HG03457 (cell line): ENCODE data around the gene HERPUD2.
"Not testable (repeated sequence)": the region's sequence is repeated elsewhere in the genome, so short reads cannot be mapped to it uniquely, and the experiment has no call there.

Experiments used
- ATAC-seq: cut with Tn5 transposase; IDR thresholded peaks from one replicate; pipeline ENCODE4 v1.9.1; 2021; ENCODE audit warnings: moderate number of reproducible peaks; ENCODE audit not compliant: unreplicated experiment

HERPUD2 gene

GRCh38 chr7:35714862-35715261, 19.9 kb upstream of the HERPUD2 start:
- no peak for ATAC-seq

DNA sequence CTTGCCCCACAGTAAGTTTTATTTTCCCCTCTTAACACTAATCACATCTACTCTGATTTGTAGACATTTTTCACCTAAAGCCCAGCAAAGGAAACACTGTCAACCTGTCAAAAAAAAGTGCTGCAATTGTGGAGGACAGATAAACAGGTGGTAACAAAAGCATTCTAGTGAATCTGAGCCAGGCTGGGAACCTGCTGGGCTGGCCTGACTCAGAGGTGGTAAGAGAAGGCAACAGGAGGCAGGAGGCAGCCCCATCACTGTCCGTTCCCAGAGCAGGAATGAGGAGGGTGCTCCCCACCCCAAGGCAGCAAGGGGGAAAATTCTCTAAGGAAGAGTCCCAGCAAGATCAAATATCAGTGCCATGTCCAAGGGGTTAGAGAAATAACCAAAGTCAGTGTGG, 19.5 kb upstream of the HERPUD2 start:
- no peak for ATAC-seq

DNA sequence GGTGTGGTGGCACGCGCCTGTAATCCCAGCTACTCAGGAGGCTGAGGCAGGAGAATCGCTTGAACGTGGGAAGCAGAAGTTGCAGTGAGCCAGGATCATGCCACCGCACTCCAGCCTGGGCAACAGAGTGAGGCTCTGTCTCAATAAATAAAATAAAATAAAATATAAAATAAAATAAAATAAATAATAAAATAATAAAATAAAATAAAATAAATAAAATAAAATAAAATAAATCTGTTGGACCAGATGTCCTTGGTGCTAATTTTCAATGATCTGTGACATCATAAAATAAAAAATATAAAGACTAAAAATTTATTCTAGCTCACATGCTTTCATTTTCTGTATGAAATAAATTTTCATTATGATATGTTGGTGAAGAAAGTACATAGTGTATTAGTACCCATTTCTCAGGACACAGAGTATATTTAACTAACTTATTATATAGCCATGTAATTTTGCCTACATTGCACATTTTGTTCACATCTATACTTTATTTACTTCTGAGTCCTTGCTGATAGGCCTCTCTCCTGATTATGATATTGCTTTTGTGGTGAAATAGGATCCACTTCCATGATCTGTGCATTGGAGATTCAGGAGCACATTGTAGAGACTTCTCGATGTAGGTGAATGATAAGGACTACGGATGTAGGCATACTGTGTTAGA, 17.8 kb upstream of the HERPUD2 start:
- ATAC-seq, result no peak

- no peak for ATAC-seq
Measured at GRCh38 chr7:35707422-35707821, 12.5 kb upstream of the HERPUD2 start.

GRCh38 chr7:35705932-35706461, 11.1 kb upstream of the HERPUD2 start:
- ATAC-seq, result no peak

- ATAC-seq, result no peak
Measured at GRCh38 chr7:35704261-35704660, 9.3 kb upstream of the HERPUD2 start.

GRCh38 chr7:35702541-35702940, 7.6 kb upstream of the HERPUD2 start:
- no peak for ATAC-seq

DNA sequence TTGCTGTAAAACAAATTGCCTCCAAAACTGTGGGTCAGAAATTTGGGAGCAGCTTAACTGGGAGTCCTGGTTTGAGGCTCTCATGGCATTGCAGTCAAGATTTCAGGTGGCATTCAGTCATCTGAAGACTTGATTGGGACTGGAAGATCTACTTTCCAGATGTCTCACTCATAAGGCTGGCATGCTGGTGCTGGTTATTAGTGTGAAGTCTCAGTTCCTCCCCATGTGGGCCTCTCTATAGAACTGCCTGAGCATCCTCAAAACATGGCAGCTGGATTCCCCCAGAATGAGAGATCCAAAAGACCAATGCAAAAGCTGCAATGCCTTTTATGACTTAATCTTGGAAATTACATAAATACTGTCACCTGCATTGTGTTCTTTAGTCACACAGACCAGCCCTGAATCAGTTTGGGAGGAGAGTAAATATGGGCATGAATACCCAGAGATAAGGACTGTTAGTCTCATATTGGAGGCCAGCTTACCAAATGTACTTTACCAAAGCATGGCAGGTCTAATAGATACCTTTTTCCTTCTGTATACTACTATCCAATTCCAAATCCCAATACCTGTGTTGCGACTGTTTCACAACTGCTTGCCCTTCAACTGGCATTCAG, 6.5 kb upstream of the HERPUD2 start:
- ATAC-seq, result no peak

- ATAC-seq, result no peak
Measured at GRCh38 chr7:35700865-35701264, 5.9 kb upstream of the HERPUD2 start.

DNA sequence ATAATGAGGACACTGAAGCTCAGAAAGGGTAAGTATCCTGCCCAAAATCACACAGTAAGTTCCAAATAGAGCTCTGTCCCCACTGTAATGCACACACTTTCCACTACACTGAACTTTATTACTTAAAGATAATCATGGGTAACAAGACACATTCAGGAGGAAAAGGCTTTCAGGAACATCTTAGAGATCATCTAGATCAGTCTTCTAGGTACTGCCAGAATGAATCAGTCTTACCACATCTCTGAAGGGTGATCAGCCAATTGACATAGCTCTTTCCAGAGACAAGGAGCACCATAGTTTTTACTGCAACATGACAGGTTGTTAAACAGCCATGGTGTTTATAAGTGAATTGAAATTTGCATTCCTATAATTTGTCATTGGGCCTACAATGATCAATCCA, 5.4 kb upstream of the HERPUD2 start:
- no peak for ATAC-seq

GRCh38 chr7:35699796-35700305, 4.9 kb upstream of the HERPUD2 start:
- ATAC-seq, result no peak

DNA sequence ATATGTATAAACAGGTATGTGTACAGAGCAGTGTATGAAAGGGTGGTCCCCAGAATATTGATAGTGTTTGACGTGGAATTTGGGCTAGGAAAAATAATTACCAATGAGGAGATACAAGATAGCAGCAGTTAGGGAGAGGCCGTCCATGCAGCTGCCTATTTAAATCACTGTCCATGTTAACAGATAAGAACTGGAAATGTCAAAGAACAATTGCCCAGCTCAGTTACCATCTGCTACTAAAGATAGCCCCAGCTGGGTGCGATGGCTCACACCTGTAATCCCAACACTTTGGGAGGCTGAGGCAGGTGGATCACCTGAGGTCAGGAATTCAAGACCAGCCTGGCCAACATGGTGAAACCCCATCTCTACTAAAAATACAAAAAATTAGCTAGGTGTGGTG, 3.4 kb upstream of the HERPUD2 start:
- ATAC-seq, result not testable (repeated sequence)

DNA sequence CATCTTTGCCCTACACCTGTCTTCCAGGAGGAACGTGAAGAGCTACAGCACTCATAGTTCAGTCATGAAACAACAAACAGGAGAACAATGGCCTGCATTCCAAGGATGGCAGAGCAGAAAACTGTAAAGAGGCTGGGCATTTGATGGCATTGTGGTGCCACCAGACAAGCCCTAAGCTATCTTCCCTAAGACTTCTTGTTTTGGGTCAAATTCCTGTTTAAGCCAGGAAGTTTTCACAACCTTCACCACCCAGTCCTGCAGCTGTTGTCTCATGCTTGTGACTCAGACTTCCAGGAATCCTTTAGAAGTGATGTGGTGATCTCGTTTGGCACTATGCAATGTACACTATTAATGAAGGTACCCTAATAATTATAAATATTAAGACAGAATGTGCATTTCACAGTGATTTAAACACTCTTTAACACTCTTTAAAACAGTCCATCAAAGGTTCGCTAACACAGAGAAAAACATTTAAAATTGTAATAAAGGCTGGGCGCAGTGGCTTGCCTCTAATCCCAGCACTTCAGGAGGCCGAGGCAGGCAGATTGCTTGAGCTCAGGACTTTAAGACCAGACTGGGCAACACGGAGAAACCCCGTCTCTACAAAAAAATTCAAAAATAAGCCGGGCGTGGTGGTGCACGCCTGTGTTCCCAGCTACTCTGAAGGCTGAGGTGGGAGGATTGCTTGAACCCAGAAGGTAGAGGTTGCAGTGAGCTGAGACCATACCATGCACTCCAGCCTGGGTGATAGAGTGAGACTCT, 2.7 kb upstream of the HERPUD2 start:
- no peak for ATAC-seq

- ATAC-seq, result no peak
Measured at GRCh38 chr7:35695987-35696386, 1.1 kb upstream of the HERPUD2 start.

DNA sequence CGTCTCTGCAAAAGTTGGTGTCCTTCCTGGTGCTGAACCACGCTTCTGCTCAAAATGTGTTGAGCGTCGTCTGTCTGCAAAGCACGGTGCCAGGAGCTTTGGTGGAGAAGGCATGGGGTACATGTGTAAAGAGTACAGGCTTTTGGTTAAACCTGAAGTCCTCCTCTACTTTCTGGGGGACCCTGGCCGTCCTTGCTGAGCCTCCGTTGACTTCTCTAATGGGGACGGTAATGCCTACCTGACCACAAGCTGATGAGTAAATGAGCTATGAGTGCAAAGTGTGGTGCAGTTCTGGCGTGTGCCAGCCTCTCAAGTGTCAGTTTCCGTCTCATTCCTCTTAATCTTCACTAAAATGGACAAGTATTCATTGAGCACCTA, 527 bp upstream of the HERPUD2 start:
- ATAC-seq, result no peak

DNA sequence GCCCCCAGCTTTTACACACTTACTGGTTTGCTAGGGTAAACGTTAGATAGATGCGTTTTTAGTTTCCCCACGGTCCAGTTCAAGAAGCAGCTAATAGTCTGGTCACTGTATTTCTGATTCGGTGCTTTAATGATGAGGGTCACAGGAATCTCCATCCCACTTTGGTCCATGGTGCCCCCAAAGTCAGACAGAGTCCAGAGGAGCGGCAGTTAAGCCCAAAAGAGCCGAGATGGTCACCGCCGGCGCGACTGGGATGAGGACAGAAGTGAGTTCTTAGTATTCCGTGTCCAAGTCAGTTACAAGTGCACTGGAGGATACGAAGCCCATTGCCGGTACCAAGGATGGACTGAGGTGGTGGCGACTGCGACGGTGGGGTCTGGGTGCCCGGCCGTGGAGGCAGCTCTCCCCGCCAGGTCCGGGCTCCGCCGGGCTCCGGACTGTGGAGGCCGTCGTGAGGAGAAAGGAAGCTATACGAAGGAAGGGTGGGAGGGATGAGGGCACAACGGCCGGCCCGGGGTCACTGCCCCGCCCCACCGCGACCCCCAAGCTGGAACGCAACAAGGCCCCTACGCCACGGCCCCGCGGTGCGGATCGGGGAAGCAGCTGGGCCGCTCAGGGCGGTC, 663 bp downstream of the HERPUD2 start:
- peak; percentile 10 for ATAC-seq

DNA sequence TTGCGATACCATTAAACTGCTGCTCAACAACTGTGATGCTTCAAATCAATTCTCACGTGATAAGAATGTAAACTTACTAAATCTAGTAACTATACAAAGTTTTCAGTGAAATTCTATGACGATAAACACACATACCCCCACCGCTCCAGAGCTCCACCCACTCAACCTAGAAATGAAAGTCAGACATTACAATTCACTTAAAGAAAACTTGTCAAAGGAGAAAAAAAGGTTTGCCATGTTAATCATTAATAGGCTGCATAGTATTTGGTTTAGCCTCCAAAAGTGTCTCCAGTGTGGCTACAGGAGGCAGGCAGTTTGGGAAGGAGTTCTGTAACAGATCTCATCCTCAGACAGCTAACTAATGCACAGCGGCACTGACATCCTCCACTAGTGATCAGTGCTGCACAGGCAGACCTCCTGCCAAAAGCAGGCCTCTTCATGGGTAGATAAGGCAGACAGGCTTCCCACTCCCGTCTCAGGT, 3.1 kb downstream of the HERPUD2 start:
- no peak for ATAC-seq

GRCh38 chr7:35691366-35691765, 3.6 kb downstream of the HERPUD2 start:
- ATAC-seq, result no peak

GRCh38 chr7:35690614-35691013, 4.3 kb downstream of the HERPUD2 start:
- ATAC-seq, result not testable (repeated sequence)

GRCh38 chr7:35685781-35686180, 9.2 kb downstream of the HERPUD2 start:
- no peak for ATAC-seq
